Adrenal gland (tissue), 12 donors: ENCODE data around the gene COQ6. TPM values are rescaled to one million over a fixed set of nuclear protein-coding genes. Genes with fewer than 3 reads are reported as not detected.
"Not testable (repeated sequence)": the region's sequence is repeated elsewhere in the genome, so short reads cannot be mapped to it uniquely, and the experiment has no call there.

Source experiments
- DNase-seq, 7 donors: peaks; one replicate each; pipeline ENCODE4 v3.0.0-alpha.2; 2019 to 2020
- H3K27ac ChIP-seq, 5 donors: fragments of 200-600 bp; sonication (generic) in 4 of 5; 1 replicate in 3 of 5; 2 replicates in 2 of 5; pipeline versions ENCODE4 v1.5.1 to v1.8.0; 2016 to 2020; ENCODE audit warnings: mild to moderate bottlenecking in 1 of 5
- H3K27me3 ChIP-seq: fragments of 200-600 bp; 2 replicates; pipeline ENCODE4 v1.8.0; 2021
- H3K36me3 ChIP-seq, 2 donors: fragments of 200-600 bp; replicated peaks in 1 of 2; 1 replicate in 1 of 2; 2 replicates in 1 of 2; pipeline versions ENCODE4 v1.5.1 to v1.8.0; 2018 to 2022
- H3K4me1 ChIP-seq, 2 donors: fragments of 200-600 bp; replicated peaks in 1 of 2; 1 replicate in 1 of 2; 2 replicates in 1 of 2; pipeline versions ENCODE4 v1.5.1 to v1.8.0; 2018 to 2021
- H3K4me3 ChIP-seq, 4 donors: fragments of 200-600 bp; sonication (generic) in 3 of 4; one replicate each; pipeline ENCODE4 v1.5.1; 2016 to 2018
- H3K9me3 ChIP-seq, 3 donors: fragments of 200-600 bp; sonication (generic) in 1 of 3; replicated peaks in 1 of 3; 1 replicate in 2 of 3; 2 replicates in 1 of 3; pipeline versions ENCODE4 v1.5.1 to v1.8.0; 2016 to 2021
- CTCF ChIP-seq, 6 experiments: fragments of 450-650 bp in 4 of 6; fragments of 200-600 bp in 2 of 6; sonication (generic) in 1 of 6; IDR thresholded peaks; 1 replicate in 5 of 6; 2 replicates in 1 of 6; pipeline versions ENCODE4 v1.5.1 to v1.8.0; 2016 to 2021; ENCODE audit warnings: antibody characterized with exemption in 6 of 6, mild to moderate bottlenecking in 2 of 6, moderate library complexity in 1 of 6
- POLR2A ChIP-seq, 2 donors: fragments of 450-650 bp; IDR thresholded peaks; one replicate each; pipeline ENCODE4 v1.6.1; 2017; ENCODE audit warnings: antibody characterized with exemption in 2 of 2, mild to moderate bottlenecking in 2 of 2, moderate library complexity in 1 of 2
- WGBS, 4 donors: extraction: QIAGEN DNeasy Blood & Tissue Kit in 2 of 4; methylation state at CpG; one replicate each; pipeline versions ENCODE4 v1.1.5 to v1.1.7; 2013 to 2017; 5-methylcytosine and 5-hydroxymethylcytosine counted together
- intact Hi-C, 2 donors: fragments of 100-400 bp; cut with DNase I; formaldehyde crosslinking; loops; one replicate each; pipeline versions ENCODE4 v1.14.1 to v1.15.0; 2022 to 2023
- polyA plus RNA-seq, 3 donors: library from polyadenylated mRNA; stranded (reverse); fragments of 200-250 nt in 2 of 3; fragments of 350-450 nt in 1 of 3; fragmentation: Illumina TruSeq in 1 of 3; extraction: RNeasy Lipid Tissue Mini Kit (QIAGEN cat#74804) in 1 of 3; gene quantifications; one replicate each; pipeline ENCODE4 v1.2.3, GENCODE V29; 2013 to 2014
- small RNA-seq, 2 donors: library from RNA; depleted of rRNA; stranded (forward); fragments of <200 nt; gene quantifications; one replicate each; pipeline ENCODE3, GENCODE V24; 2016
- total RNA-seq, 9 donors: library from RNA; depleted of rRNA in 4 of 9; stranded (reverse); fragments of >200 nt in 4 of 9; fragments of 120-200 nt in 1 of 9; fragmentation: NEBNext Ultra II Directional in 1 of 9; extraction: Animal tissue kit (Norgen Biotek cat#: 25700) in 1 of 9; gene quantifications; one replicate each; pipeline versions ENCODE4 v1.1.0 to v1.2.4, GENCODE V29; 2013 to 2023
- donor health status: healthy with polysubstance abuse.
- donor health status: Bipolar disorder and iron deficiency.
- donor health status: DM: yes; HTN: yes; CAD: no.
- donor health status: DM: no; HTN: no; CAD: no.
- donor health status: DM: no; HTN: no; CAD: no.
- donor health status: DM: yes; HTN: yes; CAD: no.

The COQ6 gene
- total and polyA plus RNA-seq, 12 donors: 37.4 to 144 (median 62.5) TPM

DNA sequence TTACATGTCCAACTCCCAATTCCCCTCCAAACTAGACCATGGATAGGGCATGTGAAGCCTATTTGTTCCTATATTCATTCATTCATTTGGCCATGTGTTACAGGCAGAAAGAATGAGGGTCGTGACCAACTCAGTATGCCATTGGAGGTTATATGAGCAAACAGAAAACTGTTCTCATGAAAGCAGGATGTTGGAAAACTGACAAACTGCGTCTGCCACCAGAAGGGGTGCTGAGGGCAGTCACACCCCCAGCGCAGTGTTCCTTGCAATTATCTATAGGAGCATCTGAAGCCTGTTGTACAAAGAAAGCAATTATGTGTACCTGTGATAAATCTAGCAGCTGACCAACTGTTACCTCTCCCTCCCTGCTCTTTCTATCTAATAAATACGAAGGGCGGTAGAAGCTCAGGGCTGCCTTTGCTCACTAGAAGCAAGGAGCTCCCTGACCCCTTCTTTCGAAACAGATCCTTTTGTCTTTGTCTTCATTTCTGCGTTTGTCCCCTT lies 47.9 kb downstream of the COQ6 start:
- H3K4me1 ChIP-seq: peaks cover 0 to 5% of the 10 kb centered on the region in 2 donors
- no peaks in the 10 kb centered on the region for H3K36me3 ChIP-seq
- H3K27ac ChIP-seq: no peak overlapping the region
- H3K4me3 ChIP-seq: no peak overlapping the region
- no peaks in the 10 kb centered on the region for H3K9me3 ChIP-seq
- TF ChIP-seq POLR2A (IDR thresholded peaks at IDR 0.05) (no peak), CTCF (IDR thresholded peaks at IDR 0.05) (no peak)
- intact Hi-C loops: no loop called here
- peak in 1 of 7 donors; percentile 57 for DNase-seq
- WGBS, 4 donors: 83 to 89% (median 86%) methylated on average over 7 of the region's 7 CpGs
- H3K27me3 ChIP-seq: no peaks in the 10 kb centered on the region

DNA sequence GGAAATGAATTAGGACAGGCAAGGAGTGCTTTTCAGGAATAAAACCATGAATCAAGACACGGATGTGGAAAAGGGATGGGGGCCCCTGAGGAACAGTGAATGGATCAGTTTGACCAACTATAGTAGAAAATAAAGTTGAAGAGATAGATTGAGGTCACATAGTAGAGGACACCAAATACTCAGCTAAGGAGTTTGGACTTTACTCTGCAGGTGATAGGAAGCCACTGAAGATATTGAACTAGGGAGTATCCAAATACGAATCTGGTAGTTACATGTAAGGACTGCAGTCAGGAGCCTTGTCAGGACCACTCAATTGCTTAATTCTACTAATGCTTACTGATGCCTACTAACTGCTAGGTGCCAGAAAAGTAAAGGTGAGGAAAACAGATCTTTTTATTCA lies 48.6 kb downstream of the COQ6 start:
- no peak overlapping the region for H3K4me3 ChIP-seq
- H3K36me3 ChIP-seq: no peaks in the 10 kb centered on the region
- DNase-seq: no peak
- TF ChIP-seq POLR2A (IDR thresholded peaks at IDR 0.05) (no peak), CTCF (IDR thresholded peaks at IDR 0.05) (no peak)
- no peaks in the 10 kb centered on the region for H3K27me3 ChIP-seq
- no peaks in the 10 kb centered on the region for H3K9me3 ChIP-seq
- peaks cover 0 to 5% of the 10 kb centered on the region in 2 donors for H3K4me1 ChIP-seq
- intact Hi-C loops: no loop called here
- H3K27ac ChIP-seq: no peak overlapping the region
- WGBS, 4 donors: 77 to 93% (median 85%) methylated on average over 2 of the region's 2 CpGs

DNA sequence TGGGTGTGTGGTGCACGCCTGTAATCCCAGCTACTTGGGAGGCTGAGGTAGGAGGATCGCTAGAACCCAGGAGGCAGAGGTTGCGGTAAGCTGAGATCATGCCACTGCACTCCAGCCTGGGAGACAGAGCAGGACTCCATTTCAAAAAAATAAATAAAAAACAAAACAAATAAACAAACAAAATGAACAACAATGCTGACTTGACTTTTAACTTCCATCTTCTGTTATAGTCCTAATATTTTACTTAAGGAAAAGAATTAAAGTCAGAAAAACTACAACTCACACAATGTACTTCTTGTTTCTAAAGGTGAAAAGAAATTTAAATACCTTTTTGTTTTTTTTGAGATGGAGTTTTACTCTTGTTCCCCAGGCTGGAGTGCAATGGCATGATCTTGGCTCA lies 55.6 kb downstream of the COQ6 start:
- H3K4me3 ChIP-seq, DNase-seq, H3K27me3 ChIP-seq, H3K27ac ChIP-seq, H3K9me3 ChIP-seq, intact Hi-C loops, H3K4me1 ChIP-seq: not testable (repeated sequence)
- 94 to 100% (median 99%) methylated on average over 3 of the region's 3 CpGs for WGBS, 4 donors
- H3K36me3 ChIP-seq: peaks cover 0 to 12% of the 10 kb centered on the region in 2 donors

DNA sequence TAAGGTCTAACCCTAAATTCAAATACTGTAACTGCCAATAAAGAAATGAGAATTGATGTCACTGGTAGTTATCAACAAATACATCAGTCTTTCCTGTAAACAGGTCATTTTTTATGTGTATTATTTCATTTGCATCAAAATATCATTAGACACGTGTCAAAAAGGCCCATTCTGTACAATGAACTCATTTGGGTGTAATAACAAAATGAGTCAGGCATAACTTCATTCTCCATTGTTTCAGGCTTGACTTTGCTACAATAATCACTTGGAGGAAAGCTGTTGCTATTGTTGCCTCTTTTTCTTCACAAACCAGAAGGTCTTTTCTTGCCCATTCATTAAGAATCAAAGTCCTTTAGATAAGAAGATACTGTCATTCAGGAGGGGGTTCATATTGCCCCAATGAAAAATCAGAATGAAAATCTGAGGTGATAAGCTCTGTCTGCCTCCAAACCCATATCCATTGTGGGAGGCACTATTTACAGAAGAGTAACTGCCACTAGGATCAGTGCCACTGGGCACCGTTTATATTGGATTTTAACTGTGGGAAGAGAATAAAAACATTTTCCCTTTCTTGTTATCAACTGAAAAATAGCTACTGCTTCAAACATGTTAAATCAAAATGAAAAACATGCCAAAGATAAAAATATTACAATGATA lies 58.9 kb downstream of the COQ6 start:
- TF ChIP-seq CTCF (IDR thresholded peaks at IDR 0.05) (no peak), POLR2A (IDR thresholded peaks at IDR 0.05) (no peak)
- Histone ChIP-seq H3K4me1 (no peaks in the 10 kb centered on the region), H3K4me3 (no peak overlapping the region), H3K27ac (no peak overlapping the region), H3K9me3 (no peaks in the 10 kb centered on the region), H3K36me3 (peaks cover 0 to 22% of the 10 kb centered on the region in 2 donors), H3K27me3 (no peaks in the 10 kb centered on the region)
- no peak for DNase-seq
- 86 to 93% (median 87%) methylated on average over 2 of the region's 2 CpGs for WGBS, 4 donors
- intact Hi-C loops: no loop called here

Small RNAs within 50 kb of the gene (small RNA-seq; reads per million reads assigned to genes)
- gene AC005480.2: 0 reads per million in 2 donors
- gene RF00019: 0 reads per million in 2 donors

Other genes with a start within 250 kb of the COQ6 start
- gene PNMA1, start 235.9 kb upstream of the COQ6 start, total RNA-seq: 10 to 100 TPM; 15.0 to 74.6 (median 34.3) TPM
- gene PNMA1, start 235.9 kb upstream of the COQ6 start, polyA plus RNA-seq: 10 to 100 TPM; 14.4 to 52.5 (median 16.7) TPM
- gene PTGR2, start 98.5 kb upstream of the COQ6 start, total RNA-seq: 10 to 100 TPM in 8 of 9 donors, 1 to 10 TPM in 1; 8.9 to 43.7 (median 18.2) TPM
- 10 to 100 TPM in 2 of 3 donors, 1 to 10 TPM in 1; 8.8 to 32.5 (median 11.2) TPM for gene PTGR2, start 98.5 kb upstream of the COQ6 start, polyA plus RNA-seq
- gene ZNF410, start 63.4 kb upstream of the COQ6 start, total RNA-seq: 10 to 100 TPM; 30.6 to 79.5 (median 56.9) TPM
- gene ZNF410, start 63.4 kb upstream of the COQ6 start, polyA plus RNA-seq: 10 to 100 TPM; 49.8 to 57.8 (median 52.0) TPM
- gene FAM161B, start 208 bp upstream of the COQ6 start, total RNA-seq: 10 to 100 TPM in 6 of 9 donors, 1 to 10 TPM in 3; 7.2 to 25.2 (median 12.6) TPM
- 10 to 100 TPM in 1 of 3 donors, 1 to 10 TPM in 2; 4.1 to 11.1 (median 5.2) TPM for gene FAM161B, start 208 bp upstream of the COQ6 start, polyA plus RNA-seq
- gene ENTPD5, start 69.0 kb downstream of the COQ6 start, total RNA-seq: 10 to 100 TPM in 8 of 9 donors, 1 to 10 TPM in 1; 9.8 to 18.5 (median 13.8) TPM
- gene ENTPD5, start 69.0 kb downstream of the COQ6 start, polyA plus RNA-seq: 10 to 100 TPM in 1 of 3 donors, 1 to 10 TPM in 2; 6.5 to 14.9 (median 9.5) TPM
- 10 to 100 TPM in 1 of 9 donors, 1 to 10 TPM in 8; 1.4 to 29.3 (median 3.4) TPM for gene BBOF1, start 69.0 kb downstream of the COQ6 start, total RNA-seq
- gene BBOF1, start 69.0 kb downstream of the COQ6 start, polyA plus RNA-seq: 10 to 100 TPM in 1 of 3 donors, 1 to 10 TPM in 2; 4.8 to 13.4 (median 7.9) TPM
- gene ALDH6A1, start 134.2 kb downstream of the COQ6 start, total RNA-seq: 10 to 100 TPM; 21.5 to 68.9 (median 37.4) TPM
- 10 to 100 TPM in 1 of 3 donors, 1 to 10 TPM in 2; 5.9 to 27.8 (median 8.3) TPM for gene ALDH6A1, start 134.2 kb downstream of the COQ6 start, polyA plus RNA-seq
- 10 to 100 TPM in 3 of 9 donors, 1 to 10 TPM in 6; 5.1 to 12.4 (median 8.0) TPM for gene LIN52, start 134.7 kb downstream of the COQ6 start, total RNA-seq
- gene LIN52, start 134.7 kb downstream of the COQ6 start, polyA plus RNA-seq: 10 to 100 TPM in 1 of 3 donors, 1 to 10 TPM in 2; 4.6 to 14.3 (median 6.5) TPM